Measurements from ENCODE around the gene PRM2.

PRM2 gene

DNA sequence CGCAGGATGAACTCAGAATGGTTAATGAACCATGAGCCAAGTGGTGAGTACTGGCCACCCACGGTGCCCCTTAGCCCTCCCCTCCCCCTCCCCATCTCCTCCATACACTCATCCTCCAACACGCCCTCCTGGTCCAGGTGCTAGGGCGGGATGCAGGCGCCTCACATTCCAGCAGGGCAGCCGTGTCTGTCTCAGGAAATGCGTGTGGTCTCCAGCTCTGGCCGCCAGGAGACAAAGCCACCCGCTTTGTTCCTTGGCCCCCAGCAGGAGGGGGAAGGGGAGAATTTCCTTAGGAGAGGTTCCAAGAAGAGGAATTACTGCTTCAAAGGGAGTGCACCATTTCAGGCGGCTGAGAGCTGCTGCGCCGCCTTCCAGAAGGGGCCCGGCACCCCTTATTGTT lies 39.2 kb upstream of the PRM2 start:
- ATAC-seq, result no peak
- no peak for TF ChIP-seq PPARA (CRISPR knock-in tag; IDR thresholded peaks at IDR 0.05; ENCODE audit: borderline replicate concordance)
- no peak for TF ChIP-seq ISL1 (CRISPR knock-in tag; IDR thresholded peaks at IDR 0.05)
- TF ChIP-seq, protein P1, sequence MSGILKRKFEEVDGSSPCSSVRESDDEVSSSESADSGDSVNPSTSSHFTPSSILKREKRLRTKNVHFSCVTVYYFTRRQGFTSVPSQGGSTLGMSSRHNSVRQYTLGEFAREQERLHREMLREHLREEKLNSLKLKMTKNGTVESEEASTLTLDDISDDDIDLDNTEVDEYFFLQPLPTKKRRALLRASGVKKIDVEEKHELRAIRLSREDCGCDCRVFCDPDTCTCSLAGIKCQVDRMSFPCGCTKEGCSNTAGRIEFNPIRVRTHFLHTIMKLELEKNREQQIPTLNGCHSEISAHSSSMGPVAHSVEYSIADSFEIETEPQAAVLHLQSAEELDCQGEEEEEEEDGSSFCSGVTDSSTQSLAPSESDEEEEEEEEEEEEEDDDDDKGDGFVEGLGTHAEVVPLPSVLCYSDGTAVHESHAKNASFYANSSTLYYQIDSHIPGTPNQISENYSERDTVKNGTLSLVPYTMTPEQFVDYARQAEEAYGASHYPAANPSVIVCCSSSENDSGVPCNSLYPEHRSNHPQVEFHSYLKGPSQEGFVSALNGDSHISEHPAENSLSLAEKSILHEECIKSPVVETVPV (CRISPR knock-in tag; IDR thresholded peaks at IDR 0.05), result no peak
- TF ChIP-seq GLIS3 (CRISPR knock-in tag; IDR thresholded peaks at IDR 0.05), result no peak
- no peak for TF ChIP-seq OSR1 (CRISPR knock-in tag; IDR thresholded peaks at IDR 0.05)
- no peak for TF ChIP-seq ZC3H10 (CRISPR knock-in tag; IDR thresholded peaks at IDR 0.05)
- no peak for TF ChIP-seq ZNF565 (CRISPR knock-in tag; conservative IDR thresholded peaks at IDR 0.05; ENCODE audit: low read depth)
- no peak for TF ChIP-seq ZFP3 (CRISPR knock-in tag; IDR thresholded peaks at IDR 0.05)
- TF ChIP-seq BACH2 (CRISPR knock-in tag; IDR thresholded peaks at IDR 0.05; ENCODE audit: borderline replicate concordance), result no peak
- no peak for TF ChIP-seq ESRRG (CRISPR knock-in tag; IDR thresholded peaks at IDR 0.05)
- TF ChIP-seq, protein P2, sequence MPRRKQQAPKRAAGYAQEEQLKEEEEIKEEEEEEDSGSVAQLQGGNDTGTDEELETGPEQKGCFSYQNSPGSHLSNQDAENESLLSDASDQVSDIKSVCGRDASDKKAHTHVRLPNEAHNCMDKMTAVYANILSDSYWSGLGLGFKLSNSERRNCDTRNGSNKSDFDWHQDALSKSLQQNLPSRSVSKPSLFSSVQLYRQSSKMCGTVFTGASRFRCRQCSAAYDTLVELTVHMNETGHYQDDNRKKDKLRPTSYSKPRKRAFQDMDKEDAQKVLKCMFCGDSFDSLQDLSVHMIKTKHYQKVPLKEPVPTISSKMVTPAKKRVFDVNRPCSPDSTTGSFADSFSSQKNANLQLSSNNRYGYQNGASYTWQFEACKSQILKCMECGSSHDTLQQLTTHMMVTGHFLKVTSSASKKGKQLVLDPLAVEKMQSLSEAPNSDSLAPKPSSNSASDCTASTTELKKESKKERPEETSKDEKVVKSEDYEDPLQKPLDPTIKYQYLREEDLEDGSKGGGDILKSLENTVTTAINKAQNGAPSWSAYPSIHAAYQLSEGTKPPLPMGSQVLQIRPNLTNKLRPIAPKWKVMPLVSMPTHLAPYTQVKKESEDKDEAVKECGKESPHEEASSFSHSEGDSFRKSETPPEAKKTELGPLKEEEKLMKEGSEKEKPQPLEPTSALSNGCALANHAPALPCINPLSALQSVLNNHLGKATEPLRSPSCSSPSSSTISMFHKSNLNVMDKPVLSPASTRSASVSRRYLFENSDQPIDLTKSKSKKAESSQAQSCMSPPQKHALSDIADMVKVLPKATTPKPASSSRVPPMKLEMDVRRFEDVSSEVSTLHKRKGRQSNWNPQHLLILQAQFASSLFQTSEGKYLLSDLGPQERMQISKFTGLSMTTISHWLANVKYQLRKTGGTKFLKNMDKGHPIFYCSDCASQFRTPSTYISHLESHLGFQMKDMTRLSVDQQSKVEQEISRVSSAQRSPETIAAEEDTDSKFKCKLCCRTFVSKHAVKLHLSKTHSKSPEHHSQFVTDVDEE (CRISPR knock-in tag; IDR thresholded peaks at IDR 0.05), result no peak
- TF ChIP-seq CSDC2 (CRISPR knock-in tag; IDR thresholded peaks at IDR 0.05), result no peak
- TF ChIP-seq RARB (CRISPR knock-in tag; IDR thresholded peaks at IDR 0.05), result no peak
- TF ChIP-seq, protein P3, sequence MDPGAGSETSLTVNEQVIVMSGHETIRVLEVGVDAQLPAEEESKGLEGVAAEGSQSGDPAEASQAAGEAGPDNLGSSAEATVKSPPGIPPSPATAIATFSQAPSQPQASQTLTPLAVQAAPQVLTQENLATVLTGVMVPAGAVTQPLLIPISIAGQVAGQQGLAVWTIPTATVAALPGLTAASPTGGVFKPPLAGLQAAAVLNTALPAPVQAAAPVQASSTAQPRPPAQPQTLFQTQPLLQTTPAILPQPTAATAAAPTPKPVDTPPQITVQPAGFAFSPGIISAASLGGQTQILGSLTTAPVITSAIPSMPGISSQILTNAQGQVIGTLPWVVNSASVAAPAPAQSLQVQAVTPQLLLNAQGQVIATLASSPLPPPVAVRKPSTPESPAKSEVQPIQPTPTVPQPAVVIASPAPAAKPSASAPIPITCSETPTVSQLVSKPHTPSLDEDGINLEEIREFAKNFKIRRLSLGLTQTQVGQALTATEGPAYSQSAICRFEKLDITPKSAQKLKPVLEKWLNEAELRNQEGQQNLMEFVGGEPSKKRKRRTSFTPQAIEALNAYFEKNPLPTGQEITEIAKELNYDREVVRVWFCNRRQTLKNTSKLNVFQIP (CRISPR knock-in tag; IDR thresholded peaks at IDR 0.05; ENCODE audit: borderline replicate concordance, low read depth), result no peak
- TF ChIP-seq ZNF8 (CRISPR knock-in tag; IDR thresholded peaks at IDR 0.05), result no peak
- TF ChIP-seq, protein P4, sequence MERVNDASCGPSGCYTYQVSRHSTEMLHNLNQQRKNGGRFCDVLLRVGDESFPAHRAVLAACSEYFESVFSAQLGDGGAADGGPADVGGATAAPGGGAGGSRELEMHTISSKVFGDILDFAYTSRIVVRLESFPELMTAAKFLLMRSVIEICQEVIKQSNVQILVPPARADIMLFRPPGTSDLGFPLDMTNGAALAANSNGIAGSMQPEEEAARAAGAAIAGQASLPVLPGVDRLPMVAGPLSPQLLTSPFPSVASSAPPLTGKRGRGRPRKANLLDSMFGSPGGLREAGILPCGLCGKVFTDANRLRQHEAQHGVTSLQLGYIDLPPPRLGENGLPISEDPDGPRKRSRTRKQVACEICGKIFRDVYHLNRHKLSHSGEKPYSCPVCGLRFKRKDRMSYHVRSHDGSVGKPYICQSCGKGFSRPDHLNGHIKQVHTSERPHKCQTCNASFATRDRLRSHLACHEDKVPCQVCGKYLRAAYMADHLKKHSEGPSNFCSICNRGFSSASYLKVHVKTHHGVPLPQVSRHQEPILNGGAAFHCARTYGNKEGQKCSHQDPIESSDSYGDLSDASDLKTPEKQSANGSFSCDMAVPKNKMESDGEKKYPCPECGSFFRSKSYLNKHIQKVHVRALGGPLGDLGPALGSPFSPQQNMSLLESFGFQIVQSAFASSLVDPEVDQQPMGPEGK (CRISPR knock-in tag; IDR thresholded peaks at IDR 0.05; ENCODE audit: borderline replicate concordance), result no peak
- no peak for TF ChIP-seq ZNF70 (CRISPR knock-in tag; IDR thresholded peaks at IDR 0.05)
- TF ChIP-seq TOX (CRISPR knock-in tag; IDR thresholded peaks at IDR 0.05; ENCODE audit: borderline replicate concordance), result no peak

DNA sequence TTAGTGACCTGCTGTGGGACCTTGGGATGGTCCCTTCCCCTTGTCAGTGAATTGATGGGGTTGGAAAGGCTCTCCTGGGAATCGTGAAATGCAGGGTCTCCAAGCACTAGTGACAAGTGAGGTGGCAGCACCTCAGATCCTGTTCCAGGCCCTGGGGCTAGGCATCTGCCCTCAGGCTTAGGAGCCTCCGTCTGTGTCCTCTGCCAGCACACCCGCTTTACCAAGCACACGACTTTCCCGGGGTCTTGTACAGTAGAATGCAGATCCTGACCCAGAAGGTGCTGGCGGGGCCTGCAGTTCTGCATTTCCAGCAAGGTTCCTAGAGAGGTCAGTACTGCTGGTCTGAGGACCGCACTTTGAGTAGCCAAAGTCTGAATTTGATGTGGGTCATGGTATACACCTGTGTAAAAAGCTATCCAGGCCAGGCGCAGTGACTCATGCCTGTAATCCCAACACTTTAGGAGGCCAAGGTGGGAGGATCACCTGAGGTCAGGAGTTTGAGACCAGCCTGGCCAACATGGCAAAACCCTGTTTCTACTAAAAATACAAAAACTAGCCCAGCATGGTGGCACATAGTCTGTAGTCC lies 38.1 kb upstream of the PRM2 start:
- no peak for TF ChIP-seq ZFP3 (CRISPR knock-in tag; IDR thresholded peaks at IDR 0.05)
- TF ChIP-seq, protein P5, sequence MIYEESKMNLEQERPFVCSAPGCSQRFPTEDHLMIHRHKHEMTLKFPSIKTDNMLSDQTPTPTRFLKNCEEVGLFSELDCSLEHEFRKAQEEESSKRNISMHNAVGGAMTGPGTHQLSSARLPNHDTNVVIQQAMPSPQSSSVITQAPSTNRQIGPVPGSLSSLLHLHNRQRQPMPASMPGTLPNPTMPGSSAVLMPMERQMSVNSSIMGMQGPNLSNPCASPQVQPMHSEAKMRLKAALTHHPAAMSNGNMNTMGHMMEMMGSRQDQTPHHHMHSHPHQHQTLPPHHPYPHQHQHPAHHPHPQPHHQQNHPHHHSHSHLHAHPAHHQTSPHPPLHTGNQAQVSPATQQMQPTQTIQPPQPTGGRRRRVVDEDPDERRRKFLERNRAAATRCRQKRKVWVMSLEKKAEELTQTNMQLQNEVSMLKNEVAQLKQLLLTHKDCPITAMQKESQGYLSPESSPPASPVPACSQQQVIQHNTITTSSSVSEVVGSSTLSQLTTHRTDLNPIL (CRISPR knock-in tag; IDR thresholded peaks at IDR 0.05; ENCODE audit: low read depth), result no peak
- TF ChIP-seq PPARA (CRISPR knock-in tag; IDR thresholded peaks at IDR 0.05; ENCODE audit: borderline replicate concordance), result no peak
- no peak for TF ChIP-seq ZNF565 (CRISPR knock-in tag; conservative IDR thresholded peaks at IDR 0.05; ENCODE audit: low read depth)
- TF ChIP-seq OSR1 (CRISPR knock-in tag; IDR thresholded peaks at IDR 0.05), result no peak
- no peak for TF ChIP-seq CSDC2 (CRISPR knock-in tag; IDR thresholded peaks at IDR 0.05)
- TF ChIP-seq ESRRG (CRISPR knock-in tag; IDR thresholded peaks at IDR 0.05), result no peak
- TF ChIP-seq TOX (CRISPR knock-in tag; IDR thresholded peaks at IDR 0.05; ENCODE audit: borderline replicate concordance), result no peak
- TF ChIP-seq, protein P1 (CRISPR knock-in tag; IDR thresholded peaks at IDR 0.05), result no peak
- TF ChIP-seq, protein P3 (CRISPR knock-in tag; IDR thresholded peaks at IDR 0.05; ENCODE audit: borderline replicate concordance, low read depth), result no peak

More for the DNA sequence above, 38.1 kb upstream of the PRM2 start:
- ATAC-seq, result no peak

All from SK-N-SH treated with all-trans-retinoic acid at 6 μM for 48 hours (cell line).